H1 (cell line): Measurements from ENCODE around the gene POLR3GL. TPM values are rescaled to one million over a fixed set of nuclear protein-coding genes. Genes with fewer than 3 reads are reported as not detected.

Source experiments
- CTCF ChIA-PET: fragments of 300-600 bp; sonication (Branson Sonifier 250); formaldehyde crosslinking; loops from one replicate; lab custom pipeline; 2021; ENCODE audit not compliant: partially characterized antibody; lab: Charles Lee
- POLR2A ChIA-PET: fragments of 300-600 bp; sonication (Branson Sonifier 250); formaldehyde crosslinking; loops from one replicate; lab custom pipeline; 2021; ENCODE audit warnings: inconsistent platforms; ENCODE audit not compliant: partially characterized antibody; lab: Charles Lee
- DNase-seq, 2 experiments: peaks; one replicate each; pipeline versions ENCODE4 v3.0.0 to v3.0.0-alpha.2; 2010 to 2022; ENCODE audit warnings: low spot score in 2 of 2, low read depth in 1 of 2, mixed read lengths in 1 of 2
- FAIRE-seq: peaks from 2 replicates; lab custom pipeline; 2011; peaks lifted over from hg19 to GRCh38; lab: Jason Lieb, UNC
- H2AFZ ChIP-seq: 2 replicates; pipeline ENCODE4 v1.8.1; 2012; ENCODE audit warnings: low read length, inconsistent platforms
- H2AK5ac ChIP-seq: 2 replicates; pipeline ENCODE4 v1.6.1; 2013; ENCODE audit warnings: low read depth, low read length
- H2BK120ac ChIP-seq: replicated peaks from 2 replicates; pipeline ENCODE3; 2013; ENCODE audit warnings: low read depth, low read length, inconsistent platforms
- H2BK12ac ChIP-seq: 2 replicates; pipeline ENCODE4 v1.6.1; 2013; ENCODE audit warnings: low read depth, low read length
- H2BK15ac ChIP-seq: 2 replicates; pipeline ENCODE4 v1.6.1; 2013; ENCODE audit warnings: low read length
- H2BK20ac ChIP-seq: 2 replicates; pipeline ENCODE4 v1.6.1; 2013; ENCODE audit warnings: low read length
- H2BK5ac ChIP-seq: 2 replicates; pipeline ENCODE4 v1.6.1; 2013; ENCODE audit warnings: low read depth, low read length
- H3K14ac ChIP-seq: 2 replicates; pipeline ENCODE4 v1.6.1; 2013; ENCODE audit warnings: inconsistent platforms; ENCODE audit not compliant: insufficient read length
- H3K18ac ChIP-seq: 2 replicates; pipeline ENCODE4 v1.6.1; 2013; ENCODE audit warnings: low read length; ENCODE audit errors: extremely low read depth
- H3K23ac ChIP-seq: 2 replicates; pipeline ENCODE4 v1.6.1; 2013; ENCODE audit warnings: inconsistent platforms; ENCODE audit not compliant: insufficient read length
- H3K23me2 ChIP-seq: 2 replicates; pipeline ENCODE4 v1.6.1; 2013; ENCODE audit warnings: low read depth, low read length
- H3K27ac ChIP-seq: 2 replicates; pipeline ENCODE4 v1.6.1; 2011; ENCODE audit warnings: low read depth, low read length, inconsistent platforms
- H3K27me3 ChIP-seq, 4 experiments: replicated peaks in 1 of 4; 1 replicate in 1 of 4; 2 replicates in 3 of 4; pipeline versions ENCODE4 v1.6.1 to v1.8.1; 2011 to 2013; ENCODE audit warnings: low read length in 3 of 4, mild to moderate bottlenecking in 3 of 4, inconsistent platforms in 2 of 4, mixed read lengths in 2 of 4, moderate library complexity in 1 of 4; ENCODE audit not compliant: control insufficient read depth in 3 of 4, insufficient read depth in 3 of 4; ENCODE audit errors: extremely low read depth in 1 of 4
- H3K36me3 ChIP-seq, 4 experiments: 2 replicates each; pipeline versions ENCODE4 v1.6.1 to v1.8.1; 2011 to 2013; ENCODE audit warnings: mild to moderate bottlenecking in 4 of 4, low read length in 3 of 4, moderate library complexity in 2 of 4, control low read depth in 1 of 4, inconsistent platforms in 1 of 4; ENCODE audit not compliant: insufficient read depth in 4 of 4, control insufficient read depth in 2 of 4
- H3K4ac ChIP-seq: replicated peaks from 2 replicates; pipeline ENCODE3; 2013; ENCODE audit warnings: low read length, low read depth, mixed read lengths, inconsistent platforms; ENCODE audit not compliant: insufficient read length
- H3K4me1 ChIP-seq, 4 experiments: replicated peaks in 1 of 4; 1 replicate in 1 of 4; 2 replicates in 3 of 4; pipeline versions ENCODE4 v1.6.1 to v1.8.1; 2011 to 2013; ENCODE audit warnings: low read length in 3 of 4, inconsistent platforms in 2 of 4, mixed read lengths in 1 of 4; ENCODE audit not compliant: insufficient read depth in 4 of 4, control insufficient read depth in 3 of 4
- H3K4me2 ChIP-seq, 2 experiments: 2 replicates each; pipeline versions ENCODE4 v1.6.1 to v1.8.1; 2011 to 2013; ENCODE audit warnings: low read depth in 2 of 2, low read length in 2 of 2, control low read depth in 1 of 2, inconsistent platforms in 1 of 2, mild to moderate bottlenecking in 1 of 2; ENCODE audit not compliant: insufficient read depth in 1 of 2
- H3K4me3 ChIP-seq, 4 experiments: fragments of 200-600, 300-600 bp in 1 of 4; sonication (generic), shearing (Covaris generic), sonication (Bioruptor Twin) in 1 of 4; 2 replicates each; pipeline versions ENCODE4 v1.5.1 to v1.8.1; 2011 to 2016; ENCODE audit warnings: low read length in 4 of 4, low read depth in 3 of 4, control low read depth in 2 of 4, inconsistent platforms in 2 of 4, mild to moderate bottlenecking in 2 of 4, mixed read lengths in 1 of 4, moderate library complexity in 1 of 4; ENCODE audit not compliant: insufficient read depth in 2 of 4; ENCODE audit errors: extremely low read depth in 1 of 4
- H3K56ac ChIP-seq: replicated peaks from 2 replicates; pipeline ENCODE3; 2013; ENCODE audit warnings: low read depth, mild to moderate bottlenecking, mixed read lengths, low read length, inconsistent platforms; ENCODE audit not compliant: insufficient read length
- H3K79me1 ChIP-seq: 2 replicates; pipeline ENCODE4 v1.6.1; 2013; ENCODE audit warnings: low read depth, low read length, control low read depth
- H3K79me2 ChIP-seq, 2 experiments: 2 replicates each; pipeline versions ENCODE4 v1.6.1 to v1.8.1; 2012 to 2013; ENCODE audit warnings: low read length in 2 of 2, mild to moderate bottlenecking in 2 of 2, inconsistent platforms in 1 of 2; ENCODE audit not compliant: insufficient read depth in 2 of 2, control insufficient read depth in 1 of 2
- H3K9ac ChIP-seq, 4 experiments: replicated peaks in 1 of 4; 1 replicate in 1 of 4; 2 replicates in 3 of 4; pipeline versions ENCODE4 v1.6.1 to v1.8.1; 2011 to 2013; ENCODE audit warnings: low read depth in 3 of 4, low read length in 3 of 4, control low read depth in 2 of 4, mild to moderate bottlenecking in 2 of 4, moderate library complexity in 2 of 4, inconsistent platforms in 1 of 4; ENCODE audit errors: extremely low read depth in 1 of 4
- H3K9me3 ChIP-seq, 2 experiments: 2 replicates each; pipeline versions ENCODE4 v1.6.1 to v1.8.1; 2012 to 2013; ENCODE audit warnings: mild to moderate bottlenecking in 2 of 2, moderate library complexity in 2 of 2, control low read depth in 1 of 2, inconsistent platforms in 1 of 2, low read depth in 1 of 2, low read length in 1 of 2, mixed read lengths in 1 of 2; ENCODE audit not compliant: insufficient read depth in 2 of 2
- H4K20me1 ChIP-seq, 2 experiments: replicated peaks in 1 of 2; 2 replicates each; pipeline versions ENCODE3 to v1.8.1; 2011 to 2013; ENCODE audit warnings: inconsistent platforms in 2 of 2, low read length in 2 of 2, mild to moderate bottlenecking in 1 of 2; ENCODE audit not compliant: insufficient read depth in 2 of 2, control insufficient read depth in 1 of 2
- H4K5ac ChIP-seq: 2 replicates; pipeline ENCODE4 v1.6.1; 2013; ENCODE audit warnings: low read length, low read depth, mixed read lengths, inconsistent platforms; ENCODE audit not compliant: insufficient read length
- H4K8ac ChIP-seq: 2 replicates; pipeline ENCODE4 v1.8.0; 2013; ENCODE audit warnings: mild to moderate bottlenecking, moderate library complexity, low read length, inconsistent platforms; ENCODE audit not compliant: insufficient read depth; ENCODE audit errors: extremely low read depth
- H4K91ac ChIP-seq: replicated peaks from 2 replicates; pipeline ENCODE3; 2013; ENCODE audit warnings: low read length, mixed read lengths, inconsistent platforms; ENCODE audit not compliant: insufficient read length
- BRCA1 ChIP-seq: IDR thresholded peaks from 2 replicates; pipeline ENCODE4 v1.6.1; 2012; ENCODE audit warnings: low read depth, low read length, improper control_type of control experiment
- CHD2 ChIP-seq: IDR thresholded peaks from 2 replicates; pipeline ENCODE4 v1.6.1; 2012; ENCODE audit warnings: low read length, improper control_type of control experiment
- CREB1 ChIP-seq: IDR thresholded peaks from 2 replicates; pipeline ENCODE4 v1.6.1; 2012; ENCODE audit warnings: inconsistent platforms
- HDAC2 ChIP-seq, 2 experiments: fragments of 300-600 bp in 1 of 2; sonication (generic) in 1 of 2; IDR thresholded peaks; 2 replicates each; pipeline ENCODE4 v1.6.1; 2011 to 2012; ENCODE audit warnings: low read depth in 2 of 2, low read length in 2 of 2, mild to moderate bottlenecking in 2 of 2, moderate library complexity in 2 of 2, borderline replicate concordance in 1 of 2, inconsistent platforms in 1 of 2
- JUN ChIP-seq: IDR thresholded peaks from 2 replicates; pipeline ENCODE4 v1.6.1; 2011; ENCODE audit warnings: low read depth, mild to moderate bottlenecking, improper control_type of control experiment, low read length
- KDM4A ChIP-seq: IDR thresholded peaks from one replicate; pipeline ENCODE4 v1.7.1; 2012; ENCODE audit warnings: low read depth, mild to moderate bottlenecking, moderate library complexity, low read length, inconsistent platforms; ENCODE audit not compliant: severe bottlenecking
- PHF8 ChIP-seq: fragments of 200-600 bp; sonication (generic); conservative IDR thresholded peaks from 2 replicates; pipeline ENCODE4 v1.7.1; 2012; ENCODE audit warnings: low read depth, mild to moderate bottlenecking, inconsistent platforms, low read length, moderate library complexity
- POLR2A ChIP-seq, 2 experiments: IDR thresholded peaks; 1 replicate in 1 of 2; 2 replicates in 1 of 2; pipeline ENCODE4 v1.6.1; 2011; ENCODE audit warnings: low read depth in 2 of 2, low read length in 2 of 2, mild to moderate bottlenecking in 2 of 2; ENCODE audit errors: control extremely low read depth in 1 of 2
- SIN3A ChIP-seq, 2 experiments: IDR thresholded peaks in 1 of 2; conservative IDR thresholded peaks in 1 of 2; 2 replicates each; pipeline ENCODE4 v1.6.1; 2011 to 2012; ENCODE audit warnings: low read length in 2 of 2, improper control_type of control experiment in 1 of 2, low read depth in 1 of 2, mild to moderate bottlenecking in 1 of 2
- SP4 ChIP-seq: IDR thresholded peaks from 2 replicates; pipeline ENCODE4 v1.6.1; 2012; ENCODE audit warnings: low read length, inconsistent platforms
- WGBS, 2 experiments: shearing (Covaris generic) in 1 of 2; methylation state at CpG; one replicate each; pipeline versions ENCODE4 v1.1.6 to v1.1.7; 2013 to 2015; ENCODE audit warnings: low lambda C conversion rate in 2 of 2, mixed read lengths in 2 of 2, inconsistent platforms in 1 of 2, low coverage in 1 of 2, missing lambda C conversion rate in 1 of 2; ENCODE audit not compliant: insufficient replicate concordance in 2 of 2, insufficient coverage in 1 of 2, insufficient read length in 1 of 2; ENCODE audit errors: extremely low coverage in 1 of 2, missing lambda C conversion rate in 1 of 2; 5-methylcytosine and 5-hydroxymethylcytosine counted together
- polyA plus RNA-seq, 7 experiments: library from polyadenylated mRNA; depleted of rRNA in 3 of 7; stranded (reverse) in 5 of 7; unstranded in 2 of 7; fragments of >200 nt in 5 of 7; fragments of 200-250 nt in 2 of 7; gene quantifications; 1 replicate in 5 of 7; 2 replicates in 1 of 7; 4 replicates in 1 of 7; pipeline versions ENCODE4 v1.2.1 to v1.2.3, GENCODE V29; 2011 to 2013; ENCODE audit warnings: missing spikeins in 2 of 7, mixed read lengths in 2 of 7
- total RNA-seq: library from RNA; stranded (reverse); fragmentation: NEBNext Ultra II Directional; extraction: Animal tissue kit (Norgen Biotek cat#: 25700); gene quantifications from 2 replicates; pipeline ENCODE4 v1.2.1, GENCODE V29; 2021

Gene POLR3GL
- total and polyA plus RNA-seq, 2 of the 8 experiments (the other 6 are each of a cell fraction or from before 2014, with no cell fraction given): 3.1 to 3.9 TPM

GRCh38 chr1:145918144-145918991 is 46.1 kb upstream of the POLR3GL start, which contains the start of gene PEX11B:
PEX11B (minus strand) TSS chr1:145918717; CDS start chr1:145918688, 29 bp downstream.
- H3K56ac ChIP-seq: no peak within 1 kb of the TSS
- H4K20me1 ChIP-seq: no peaks in the 10 kb centered on the region
- peak within 1 kb of the TSS; percentile 35 for H4K5ac ChIP-seq
- H3K14ac ChIP-seq: no peak within 1 kb of the TSS
- H3K23ac ChIP-seq: no peak within 1 kb of the TSS
- no peak within 1 kb of the TSS for H2BK120ac ChIP-seq
- H2BK20ac ChIP-seq: no peak within 1 kb of the TSS
- peak within 1 kb of the TSS; percentile 87 for H2AFZ ChIP-seq
- H3K9me3 ChIP-seq: no peaks in the 10 kb centered on the region
- 4% methylated on average over 43 of the region's 51 CpGs; no CpG with 5 or more reads in 1 of the 2 experiments for WGBS, 2 experiments
- H3K23me2 ChIP-seq: peaks cover 16% of the 10 kb centered on the region
- DNase-seq: peak in 1 of 2 experiments; percentile 92
- H3K79me1 ChIP-seq: no peaks in the 10 kb centered on the region
- H3K36me3 ChIP-seq: peaks cover 0 to 10% (median 2%) of the 10 kb centered on the region in 4 experiments; a peak in 3 of 8 replicates
- H3K4me1 ChIP-seq: peaks cover 0 to 6% (median 2%) of the 10 kb centered on the region in 4 experiments; a peak in 6 of 7 replicates
- peak within 1 kb of the TSS; percentile 54 for H2BK12ac ChIP-seq
- H2AK5ac ChIP-seq: 0 out of 2 replicates have a peak within 1 kb of the TSS, but pooled peaks have one; percentile 45
- no peak within 1 kb of the TSS for H3K27ac ChIP-seq
- H3K4ac ChIP-seq: no peak within 1 kb of the TSS
- H3K79me2 ChIP-seq: no peaks in the 10 kb centered on the region
- peak within 1 kb of the TSS; percentile 15; the same call in 1 of the 2 replicates for H3K18ac ChIP-seq
- ChIA-PET CTCF (interaction anchor here (0.8 to 15.9 kb wide), 6 partner anchors 9 to 73 kb away, joined by 3 to 146 read pairs (median 4); partner anchors contain the start of genes ITGA10, NUDT17 and RBM8A), POLR2A (interaction anchor here (1.0 to 2.4 kb wide), 15 partner anchors 9 to 134 kb away, joined by 3 to 17 read pairs (median 4); partner anchors contain the start of genes LIX1L, PIAS3 and RBM8A)
- FAIRE-seq: no peak
- peak within 1 kb of the TSS; percentile 48 to 75 (median 60) for H3K9ac ChIP-seq
- H4K91ac ChIP-seq: no peak within 1 kb of the TSS
- H3K27me3 ChIP-seq: no peaks in the 10 kb centered on the region
- peak within 1 kb of the TSS; percentile 71 to 96 (median 82) for H3K4me3 ChIP-seq
- H3K4me2 ChIP-seq: peak within 1 kb of the TSS; percentile 94 to 99
- H2BK15ac ChIP-seq: peak within 1 kb of the TSS; percentile 90; the same call in 1 of the 2 replicates
- H2BK5ac ChIP-seq: peak within 1 kb of the TSS; percentile 62; the same call in 1 of the 2 replicates
- peak within 1 kb of the TSS; percentile 75; the same call in 1 of the 2 replicates for H4K8ac ChIP-seq
- TF ChIP-seq HDAC2 (IDR thresholded peaks at IDR 0.05; ENCODE audit: borderline replicate concordance in 1 of 2, low read depth in 2 of 2, low read length in 2 of 2) (peak in 1 of 2 experiments; percentile 3; a peak in 1 of 4 replicates), SP4 (no peak), PHF8 (0 out of 2 replicates have a peak, but pooled peaks have one; percentile 51), CHD2 (peak; percentile 72; the same call in 1 of the 2 replicates), POLR2A (IDR thresholded peaks at IDR 0.05; ENCODE audit: control extremely low read depth in 1 of 2, low read depth in 2 of 2, low read length in 2 of 2) (0 out of 3 replicates have a peak, but pooled peaks of 1 of the 2 experiments have one; percentile 11), KDM4A (peak; percentile 62), SIN3A (conservative IDR thresholded peaks at IDR 0.05 in 1 of 2, IDR thresholded peaks at IDR 0.05 in 1 of 2; ENCODE audit: low read depth in 1 of 2, low read length in 2 of 2) (0 out of 4 replicates have a peak, but pooled peaks have one; percentile 20 to 48), CREB1 (0 out of 2 replicates have a peak, but pooled peaks have one; percentile 49), BRCA1 (0 out of 2 replicates have a peak, but pooled peaks have one; percentile 36), JUN (no peak)
